ENCODE data around the gene IPO13.

Gene IPO13

DNA sequence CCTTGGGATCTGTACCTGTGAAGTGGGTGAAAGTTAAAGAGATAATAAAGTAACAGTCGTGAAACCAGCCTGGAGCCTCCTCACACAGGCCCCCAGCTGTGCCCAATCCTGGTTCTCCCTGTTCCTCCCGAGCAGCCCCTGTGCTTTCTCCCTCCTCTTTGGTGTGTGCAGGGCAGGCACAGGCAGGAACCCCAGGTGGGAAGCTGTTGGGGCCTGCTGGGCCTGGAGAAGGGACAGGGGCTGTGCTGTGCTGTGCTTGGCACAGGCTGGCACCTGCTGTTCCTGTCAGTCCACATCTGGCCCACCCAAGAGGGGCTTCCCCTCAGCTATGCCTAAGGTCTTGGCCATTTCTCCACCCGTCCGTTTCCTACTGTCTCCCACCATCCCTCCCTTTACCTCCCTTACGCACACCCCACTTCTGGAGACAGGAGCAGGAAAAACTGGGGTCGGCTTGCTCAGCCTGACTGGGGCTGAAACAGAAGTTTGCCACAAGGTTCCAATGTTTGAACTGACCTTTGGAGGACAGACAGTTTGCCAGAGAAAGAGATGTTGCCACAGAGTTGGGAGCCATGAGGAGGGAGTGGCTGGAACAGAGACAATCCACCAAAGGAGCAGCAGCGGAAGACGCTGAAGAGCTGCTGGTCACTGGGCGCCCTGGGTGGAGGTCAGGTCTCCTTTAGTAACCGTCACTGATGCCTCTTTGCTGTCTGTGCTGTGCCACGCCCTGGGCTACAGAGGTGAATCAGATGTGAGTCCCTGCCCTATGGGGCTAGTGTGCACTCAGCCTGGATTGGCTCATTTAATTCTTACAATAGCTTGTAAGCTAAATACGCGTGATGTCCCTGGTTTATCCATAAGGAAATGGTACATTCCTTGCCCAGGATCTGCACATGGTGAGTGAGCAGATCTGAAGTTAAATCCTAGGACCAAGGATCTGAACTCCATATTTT is 31.9 kb upstream of the IPO13 start:
- Histone ChIP-seq H3K9me3 (ENCODE audit: insufficient read depth, low read depth, low read length) (no peaks in the 10 kb centered on the region), H3K4me3 (ENCODE audit: low read length, poor library complexity, severe bottlenecking) (no peak overlapping the region), H3K4me1 (ENCODE audit: insufficient read depth, low read length, poor library complexity, severe bottlenecking) (peaks cover 7% of the 10 kb centered on the region), H3K79me2 (ENCODE audit: insufficient read depth, low read length) (no peaks in the 10 kb centered on the region), H4K20me1 (ENCODE audit: insufficient read depth, low read length, poor library complexity, severe bottlenecking) (no peaks in the 10 kb centered on the region), H2AFZ (ENCODE audit: low read length) (no peak overlapping the region), H3K9me2 (replicated peaks; ENCODE audit: low read depth, low read length) (no peaks in the 10 kb centered on the region), H3F3A (ENCODE audit: low read depth) (no peaks in the 10 kb centered on the region), H3K9ac (ENCODE audit: low read depth, low read length, poor library complexity, severe bottlenecking) (no peak overlapping the region), H3K27me3 (ENCODE audit: insufficient read depth, low read length, poor library complexity, severe bottlenecking) (no peaks in the 10 kb centered on the region), H3K4me2 (ENCODE audit: low read depth, low read length, poor library complexity, severe bottlenecking) (no peak overlapping the region), H3K36me3 (ENCODE audit: insufficient read depth, low read length) (no peaks in the 10 kb centered on the region)
- TF ChIP-seq, protein P1, sequence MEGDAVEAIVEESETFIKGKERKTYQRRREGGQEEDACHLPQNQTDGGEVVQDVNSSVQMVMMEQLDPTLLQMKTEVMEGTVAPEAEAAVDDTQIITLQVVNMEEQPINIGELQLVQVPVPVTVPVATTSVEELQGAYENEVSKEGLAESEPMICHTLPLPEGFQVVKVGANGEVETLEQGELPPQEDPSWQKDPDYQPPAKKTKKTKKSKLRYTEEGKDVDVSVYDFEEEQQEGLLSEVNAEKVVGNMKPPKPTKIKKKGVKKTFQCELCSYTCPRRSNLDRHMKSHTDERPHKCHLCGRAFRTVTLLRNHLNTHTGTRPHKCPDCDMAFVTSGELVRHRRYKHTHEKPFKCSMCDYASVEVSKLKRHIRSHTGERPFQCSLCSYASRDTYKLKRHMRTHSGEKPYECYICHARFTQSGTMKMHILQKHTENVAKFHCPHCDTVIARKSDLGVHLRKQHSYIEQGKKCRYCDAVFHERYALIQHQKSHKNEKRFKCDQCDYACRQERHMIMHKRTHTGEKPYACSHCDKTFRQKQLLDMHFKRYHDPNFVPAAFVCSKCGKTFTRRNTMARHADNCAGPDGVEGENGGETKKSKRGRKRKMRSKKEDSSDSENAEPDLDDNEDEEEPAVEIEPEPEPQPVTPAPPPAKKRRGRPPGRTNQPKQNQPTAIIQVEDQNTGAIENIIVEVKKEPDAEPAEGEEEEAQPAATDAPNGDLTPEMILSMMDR (conservative IDR thresholded peaks at IDR 0.05; ENCODE audit: low read length): no peak
- TF ChIP-seq EZH2phosphoT487 (IDR thresholded peaks at IDR 0.05; ENCODE audit: borderline replicate concordance): no peak

DNA sequence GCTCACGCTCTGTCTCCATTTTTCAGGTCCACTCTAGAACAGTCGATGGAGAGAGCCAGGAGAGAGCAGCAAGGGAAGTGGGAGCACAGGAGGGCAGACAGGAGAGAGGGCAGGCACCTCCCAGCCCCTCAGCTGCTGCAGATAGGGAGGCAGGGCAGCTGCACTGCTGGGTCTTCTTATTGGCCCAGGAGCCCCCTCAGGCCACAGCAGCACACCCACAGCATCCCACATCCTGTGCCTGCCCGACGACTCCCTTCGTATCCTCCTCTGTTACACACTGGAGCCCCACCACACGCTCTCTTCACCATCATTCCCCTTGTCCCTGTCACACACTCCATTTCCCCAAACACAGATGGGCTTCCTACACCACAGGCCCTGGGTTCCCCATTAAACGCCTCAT is 26.8 kb upstream of the IPO13 start:
- no peaks in the 10 kb centered on the region for H3K79me2 ChIP-seq (ENCODE audit: insufficient read depth, low read length)
- H3K4me2 ChIP-seq (ENCODE audit: low read depth, low read length, poor library complexity, severe bottlenecking): peak overlapping the region; percentile 37
- no peaks in the 10 kb centered on the region for H3K9me2 ChIP-seq (replicated peaks; ENCODE audit: low read depth, low read length)
- H3K36me3 ChIP-seq (ENCODE audit: insufficient read depth, low read length): no peaks in the 10 kb centered on the region
- H2AFZ ChIP-seq (ENCODE audit: low read length): no peak overlapping the region
- H4K20me1 ChIP-seq (ENCODE audit: insufficient read depth, low read length, poor library complexity, severe bottlenecking): no peaks in the 10 kb centered on the region
- no peaks in the 10 kb centered on the region for H3F3A ChIP-seq (ENCODE audit: low read depth)
- H3K9me3 ChIP-seq (ENCODE audit: insufficient read depth, low read depth, low read length): no peaks in the 10 kb centered on the region
- H3K9ac ChIP-seq (ENCODE audit: low read depth, low read length, poor library complexity, severe bottlenecking): no peak overlapping the region
- H3K4me3 ChIP-seq (ENCODE audit: low read length, poor library complexity, severe bottlenecking): no peak overlapping the region
- no peaks in the 10 kb centered on the region for H3K27me3 ChIP-seq (ENCODE audit: insufficient read depth, low read length, poor library complexity, severe bottlenecking)
- TF ChIP-seq EZH2phosphoT487 (IDR thresholded peaks at IDR 0.05; ENCODE audit: borderline replicate concordance): no peak
- TF ChIP-seq, protein P1 (conservative IDR thresholded peaks at IDR 0.05; ENCODE audit: low read length): no peak
- H3K4me1 ChIP-seq (ENCODE audit: insufficient read depth, low read length, poor library complexity, severe bottlenecking): peaks cover 13% of the 10 kb centered on the region

DNA sequence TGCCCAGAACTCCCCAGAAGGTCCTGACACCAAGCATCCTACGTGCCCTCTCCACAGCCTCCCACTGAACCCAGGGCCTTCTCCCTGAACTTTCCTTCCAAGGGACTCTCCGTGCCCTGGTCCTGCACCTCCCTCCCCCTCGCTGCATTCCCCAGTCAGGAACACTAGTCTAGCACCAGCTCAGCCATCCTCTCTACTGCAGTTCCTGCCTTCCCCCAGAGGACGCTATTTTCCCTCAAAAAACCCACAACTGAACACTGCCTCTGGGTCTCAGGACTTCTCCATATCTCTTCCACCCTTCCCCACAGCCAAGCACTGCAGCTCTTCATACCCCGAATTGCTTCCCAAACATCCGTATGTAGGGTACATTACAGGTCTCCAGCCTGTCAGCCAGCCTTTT is 25.7 kb upstream of the IPO13 start:
- no peak overlapping the region for H3K9ac ChIP-seq (ENCODE audit: low read depth, low read length, poor library complexity, severe bottlenecking)

More for the DNA sequence above, 25.7 kb upstream of the IPO13 start:
- Histone ChIP-seq H2AFZ (ENCODE audit: low read length) (no peak overlapping the region), H3K4me1 (ENCODE audit: insufficient read depth, low read length, poor library complexity, severe bottlenecking) (peaks cover 13% of the 10 kb centered on the region), H3K36me3 (ENCODE audit: insufficient read depth, low read length) (no peaks in the 10 kb centered on the region), H3F3A (ENCODE audit: low read depth) (no peaks in the 10 kb centered on the region), H3K27me3 (ENCODE audit: insufficient read depth, low read length, poor library complexity, severe bottlenecking) (no peaks in the 10 kb centered on the region), H3K4me3 (ENCODE audit: low read length, poor library complexity, severe bottlenecking) (no peak overlapping the region), H3K4me2 (ENCODE audit: low read depth, low read length, poor library complexity, severe bottlenecking) (no peak overlapping the region), H3K9me2 (replicated peaks; ENCODE audit: low read depth, low read length) (no peaks in the 10 kb centered on the region), H4K20me1 (ENCODE audit: insufficient read depth, low read length, poor library complexity, severe bottlenecking) (no peaks in the 10 kb centered on the region), H3K9me3 (ENCODE audit: insufficient read depth, low read depth, low read length) (no peaks in the 10 kb centered on the region), H3K79me2 (ENCODE audit: insufficient read depth, low read length) (no peaks in the 10 kb centered on the region)
- TF ChIP-seq, protein P1 (conservative IDR thresholded peaks at IDR 0.05; ENCODE audit: low read length): no peak
- no peak for TF ChIP-seq EZH2phosphoT487 (IDR thresholded peaks at IDR 0.05; ENCODE audit: borderline replicate concordance)
